ENCODE results near the gene ABHD6.
"Not testable (repeated sequence)": the region's sequence is repeated elsewhere in the genome, so short reads cannot be mapped to it uniquely, and the experiment has no call there.

ABHD6 gene

DNA sequence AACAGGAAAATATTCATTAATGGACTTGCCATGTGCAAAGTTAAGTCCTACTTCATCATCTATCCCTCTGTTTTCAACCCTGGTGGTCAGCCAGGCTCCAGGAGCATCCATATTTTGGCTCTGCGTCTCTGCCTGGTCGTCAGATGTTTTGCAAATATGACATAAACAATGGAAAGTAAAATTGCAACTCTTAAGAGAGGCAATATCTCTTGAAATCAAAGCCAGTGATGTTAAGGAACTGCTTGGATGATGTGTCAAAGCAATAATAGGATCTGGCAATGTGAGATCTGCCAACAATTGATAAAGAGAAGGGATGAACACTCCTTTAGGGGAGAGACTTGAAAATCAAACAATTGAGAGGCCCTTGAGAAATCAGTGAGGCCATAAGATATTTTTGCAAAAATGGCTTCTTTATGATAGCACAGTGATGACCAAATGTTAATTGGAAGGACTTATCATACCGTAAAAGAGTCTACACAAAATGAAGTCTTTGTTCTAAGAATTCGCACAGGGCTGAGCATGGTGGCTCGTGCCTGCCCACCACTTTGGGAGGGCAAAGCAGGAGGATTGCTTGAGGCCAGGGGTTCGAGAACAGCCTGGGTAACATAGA, 6.5 kb downstream of the ABHD6 start:
- no peak for DNase-seq

- DNase-seq, result no peak
Observed at GRCh38 chr3:58246148-58247047, 8.8 kb downstream of the ABHD6 start.

DNA sequence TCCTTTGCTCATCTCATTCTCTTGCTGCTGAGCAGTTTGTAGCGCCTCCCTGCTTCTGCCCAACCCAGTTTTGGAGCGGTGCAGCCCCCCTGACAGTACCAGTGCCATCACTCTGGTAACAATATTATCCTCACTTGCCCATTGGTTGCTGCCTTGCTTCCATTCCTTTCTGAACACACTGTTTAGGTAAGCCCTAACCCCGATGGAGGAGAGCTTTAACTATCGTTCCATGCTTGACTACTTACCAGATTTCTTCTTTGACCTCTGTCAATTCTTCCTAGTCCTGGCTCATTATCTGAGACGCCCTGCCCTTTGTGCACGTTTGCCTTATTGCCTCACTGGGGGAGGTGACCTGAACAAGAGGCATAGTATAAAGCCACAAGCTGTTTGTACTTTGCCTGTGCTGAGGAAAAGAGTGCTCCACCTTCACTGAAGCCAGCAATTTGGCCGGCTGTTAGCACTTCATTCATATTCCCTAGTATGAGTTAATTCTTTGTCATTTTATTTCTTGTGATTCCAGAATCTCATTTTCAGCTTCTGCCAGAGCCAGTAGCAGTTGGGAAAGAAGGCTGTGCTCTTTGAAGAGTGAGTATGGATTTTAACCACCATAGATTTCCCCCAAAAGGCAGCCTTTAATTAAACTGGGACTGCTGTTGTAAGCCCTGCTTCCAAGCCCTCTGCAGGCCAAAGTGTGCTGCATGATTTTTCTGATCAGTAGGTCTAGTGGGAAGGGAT, 11.9 kb downstream of the ABHD6 start:
- no peak for DNase-seq

DNA sequence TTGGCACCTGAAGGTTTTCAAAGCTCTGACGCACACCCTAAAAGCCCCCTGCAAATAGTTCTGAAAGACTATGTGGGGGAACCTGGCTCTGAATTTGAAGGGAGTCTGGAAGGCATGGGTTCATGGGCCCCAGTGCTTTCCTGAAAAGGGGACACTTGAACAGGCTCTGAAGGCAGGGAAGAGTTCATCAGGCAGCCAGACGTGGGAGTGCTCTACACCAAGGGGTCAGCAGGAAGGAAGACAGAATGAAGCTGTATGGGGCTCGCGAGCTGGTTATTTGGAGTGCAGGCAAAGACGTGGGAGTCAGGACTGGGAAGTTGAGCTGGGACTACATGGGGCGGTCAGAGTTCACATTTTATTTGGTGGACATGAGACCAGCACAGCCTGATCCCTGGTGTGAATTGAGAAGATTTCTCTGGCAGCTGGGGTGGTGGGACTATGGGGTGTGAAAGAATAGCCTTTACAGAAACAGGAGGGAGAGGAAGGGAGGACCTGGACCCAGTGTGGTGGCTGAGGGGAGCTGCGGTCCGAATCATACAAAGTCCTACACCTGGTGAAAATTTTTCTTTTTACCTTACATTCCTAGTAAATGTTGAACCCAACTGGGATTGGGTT, 12.6 kb downstream of the ABHD6 start:
- DNase-seq, result no peak

DNA sequence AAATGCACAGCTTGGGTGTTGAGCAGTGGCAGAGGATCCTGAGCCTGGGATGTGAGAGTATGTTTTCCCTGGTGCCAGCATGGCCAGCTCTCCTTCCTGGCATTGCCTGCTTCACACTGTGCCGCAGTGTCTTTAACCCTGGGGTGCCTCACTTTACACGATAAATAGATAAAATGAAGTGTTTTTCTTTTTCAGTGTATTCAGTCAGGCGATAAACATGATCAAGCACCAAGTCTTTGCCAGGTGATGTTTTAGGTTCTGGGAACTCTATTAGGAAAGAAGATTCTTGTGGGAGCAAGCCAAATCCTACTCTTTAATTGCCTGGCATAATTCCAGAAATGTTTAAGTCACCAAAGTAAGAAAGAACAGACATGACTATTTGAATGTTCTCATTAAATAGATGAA, 14.0 kb downstream of the ABHD6 start:
- peak; percentile 35 to 83 for DNase-seq

DNA sequence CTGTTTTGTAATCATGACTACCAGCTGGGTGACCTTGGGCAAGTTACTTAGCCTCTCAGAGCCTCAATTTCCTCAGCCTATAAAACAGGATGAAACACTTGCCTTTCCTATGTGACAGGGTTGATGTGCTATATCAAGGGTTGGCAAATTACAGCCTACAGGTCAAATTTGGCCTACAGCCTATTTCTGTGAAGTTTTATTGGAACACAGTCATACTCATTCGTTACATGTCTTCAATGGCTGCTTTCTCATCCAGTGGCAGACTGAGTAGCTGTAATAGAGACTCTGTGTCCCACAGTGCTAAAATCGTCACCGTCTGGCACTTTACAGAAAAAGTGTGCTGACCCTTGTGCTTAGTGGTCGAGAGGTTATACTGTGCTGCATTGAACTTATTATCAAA, 16.6 kb downstream of the ABHD6 start:
- DNase-seq, result no peak

GRCh38 chr3:58256061-58256460, 18.5 kb downstream of the ABHD6 start:
- DNase-seq, result no peak

GRCh38 chr3:58256511-58256910, 18.9 kb downstream of the ABHD6 start:
- DNase-seq, result no peak

GRCh38 chr3:58258392-58259055, 20.9 kb downstream of the ABHD6 start:
- DNase-seq, result no peak

GRCh38 chr3:58260261-58260731, 22.7 kb downstream of the ABHD6 start:
- DNase-seq, result no peak

- DNase-seq, result no peak
Observed at GRCh38 chr3:58260733-58261132, 23.1 kb downstream of the ABHD6 start.

GRCh38 chr3:58261954-58262666, 24.5 kb downstream of the ABHD6 start:
- no peak for DNase-seq

DNA sequence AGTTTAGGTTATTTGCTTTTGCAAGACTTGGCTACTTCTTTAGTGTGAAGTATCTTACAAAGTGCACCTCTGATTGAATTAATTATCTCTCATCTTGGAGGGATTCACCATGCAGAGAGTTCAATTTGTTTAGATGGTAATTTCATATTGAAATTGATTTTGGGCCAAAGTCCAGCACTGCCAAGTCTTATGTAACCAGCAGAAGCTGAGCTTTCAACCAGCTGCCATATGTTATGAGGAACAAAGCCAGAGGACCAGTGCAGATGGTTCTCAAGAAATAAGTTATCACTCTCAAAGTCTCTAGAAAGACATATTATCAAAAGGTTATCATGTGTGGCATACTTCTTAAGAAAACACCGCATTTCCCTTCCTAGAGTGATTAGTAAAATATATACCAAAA, 29.0 kb downstream of the ABHD6 start:
- peak; percentile 20 to 66 for DNase-seq

GRCh38 chr3:58267543-58267942, 30.0 kb downstream of the ABHD6 start:
- not testable (repeated sequence) for DNase-seq

DNA sequence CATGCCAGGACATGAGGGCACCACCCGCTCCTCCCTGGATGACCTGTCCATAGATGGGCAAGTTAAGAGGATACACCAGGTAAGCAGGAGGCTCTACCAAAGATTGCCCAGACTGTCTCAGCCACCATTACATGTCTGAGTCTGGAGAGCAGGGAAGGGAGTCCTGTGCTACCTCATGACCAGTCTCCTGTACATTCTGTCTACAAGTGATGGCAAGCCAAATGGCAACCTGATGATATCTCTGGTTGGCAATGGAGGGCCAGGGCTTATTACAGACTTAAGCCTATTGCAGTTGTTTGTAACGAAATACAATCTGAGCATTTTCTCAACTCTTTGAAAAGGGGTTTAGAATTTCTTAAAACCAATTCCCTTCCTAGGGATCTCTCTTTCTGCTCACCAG, 31.8 kb downstream of the ABHD6 start:
- DNase-seq, result no peak

- no peak for DNase-seq
Observed at GRCh38 chr3:58270485-58270884, 32.9 kb downstream of the ABHD6 start.

DNA sequence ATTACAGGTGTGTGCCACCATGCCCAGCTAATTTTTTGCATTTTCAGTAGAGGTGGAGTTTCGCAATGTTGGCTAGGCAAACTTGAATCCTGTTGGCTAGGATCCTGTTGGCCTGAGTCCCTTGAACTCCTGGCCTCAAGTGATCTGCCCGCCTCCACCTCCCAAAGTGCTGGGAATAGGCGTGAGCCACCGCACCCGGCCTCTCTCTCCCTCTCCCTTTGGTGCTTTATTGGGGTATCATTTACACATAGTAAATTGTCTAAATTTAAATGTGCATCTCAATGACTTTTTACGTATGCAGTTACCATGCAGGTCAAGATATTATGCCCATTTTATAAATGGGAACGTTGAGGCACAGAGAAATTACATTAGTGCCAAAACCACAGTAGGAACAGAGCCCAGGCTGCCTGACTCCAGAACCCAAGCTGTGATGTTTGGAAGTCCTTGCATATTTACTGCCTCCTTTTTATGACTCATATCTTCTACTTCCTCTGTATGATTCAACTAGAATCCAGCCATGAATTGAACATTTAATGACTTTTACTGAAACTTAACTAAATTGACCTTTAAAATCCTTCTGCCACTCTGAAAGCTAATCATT, 34.4 kb downstream of the ABHD6 start:
- DNase-seq, result no peak

DNA sequence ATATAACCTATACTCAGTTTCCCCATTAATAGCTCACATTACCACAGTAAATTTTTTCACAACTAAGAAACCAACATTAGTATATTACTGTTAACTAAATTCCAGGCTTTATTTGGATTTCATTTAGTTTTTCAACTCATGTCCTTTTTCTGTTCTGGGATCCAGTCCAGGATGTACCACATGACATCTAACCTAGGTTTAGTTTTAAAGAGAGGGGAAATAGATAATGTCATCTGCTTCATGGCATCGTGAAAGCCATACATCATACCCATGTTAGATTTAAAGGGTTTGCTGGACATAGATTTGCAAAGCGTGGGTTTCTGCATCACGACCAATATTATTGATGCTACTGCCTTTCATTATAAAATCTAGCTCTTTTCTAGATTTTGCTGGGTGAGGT, 35.3 kb downstream of the ABHD6 start:
- DNase-seq, result no peak

GRCh38 chr3:58273362-58273761, 35.8 kb downstream of the ABHD6 start:
- not testable (repeated sequence) for DNase-seq

- no peak for DNase-seq
Observed at GRCh38 chr3:58274027-58274614, 36.5 kb downstream of the ABHD6 start.

DNA sequence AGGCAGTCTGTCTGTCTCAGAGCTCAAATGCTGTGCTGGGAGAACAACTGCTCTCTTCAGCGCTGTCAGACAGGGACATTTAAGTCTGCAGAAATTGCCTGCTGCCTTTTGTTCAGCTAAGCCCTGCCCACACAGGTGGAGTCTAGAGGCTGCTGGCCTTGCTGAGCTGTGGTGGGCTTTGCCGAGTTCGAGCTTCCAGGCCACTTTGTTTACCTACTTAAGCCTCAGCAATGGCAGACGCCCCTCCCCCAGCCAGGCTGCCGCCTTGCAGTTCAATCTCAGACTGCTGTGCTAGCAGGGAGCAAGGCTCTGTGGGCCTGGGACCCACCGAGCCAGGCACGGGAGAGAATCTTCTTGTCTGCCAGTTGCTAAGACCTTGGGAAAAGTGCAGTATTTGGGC, 43.5 kb downstream of the ABHD6 start:
- no peak for DNase-seq

Data from NCI-H446 (cell line).